ENCODE data around the gene CHN1.

The CHN1 gene

DNA sequence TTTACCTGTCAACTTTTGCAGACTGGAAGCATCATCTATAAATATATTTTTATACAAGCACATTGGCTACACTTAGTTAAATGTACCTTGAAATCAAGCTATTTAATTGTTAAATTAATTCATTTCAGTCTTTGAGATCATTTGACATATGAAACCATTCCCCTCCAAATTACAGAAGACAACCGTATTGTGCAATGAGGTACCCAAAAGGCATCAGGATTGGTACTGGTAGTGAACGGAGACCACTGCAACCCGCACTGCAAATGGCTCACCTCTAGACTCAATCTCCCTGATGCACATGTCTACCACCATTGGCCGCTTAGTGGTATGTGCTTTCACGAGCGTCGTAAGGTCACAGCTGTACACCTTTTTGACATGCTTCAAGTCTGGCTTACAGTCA lies 193.1 kb downstream of the CHN1 start:
- no peak for DNase-seq

- no peak for DNase-seq
Measured at GRCh38 chr2:174807931-174808330, 197.2 kb downstream of the CHN1 start.

- no peak for DNase-seq
Measured at GRCh38 chr2:174805803-174806202, 199.4 kb downstream of the CHN1 start.

- DNase-seq: no peak
Measured at GRCh38 chr2:174802459-174802858, 202.7 kb downstream of the CHN1 start.

GRCh38 chr2:174800436-174801205 lies 204.6 kb downstream of the CHN1 start:
- no peak for DNase-seq

GRCh38 chr2:174798801-174799200 lies 206.4 kb downstream of the CHN1 start:
- no peak for DNase-seq

DNA sequence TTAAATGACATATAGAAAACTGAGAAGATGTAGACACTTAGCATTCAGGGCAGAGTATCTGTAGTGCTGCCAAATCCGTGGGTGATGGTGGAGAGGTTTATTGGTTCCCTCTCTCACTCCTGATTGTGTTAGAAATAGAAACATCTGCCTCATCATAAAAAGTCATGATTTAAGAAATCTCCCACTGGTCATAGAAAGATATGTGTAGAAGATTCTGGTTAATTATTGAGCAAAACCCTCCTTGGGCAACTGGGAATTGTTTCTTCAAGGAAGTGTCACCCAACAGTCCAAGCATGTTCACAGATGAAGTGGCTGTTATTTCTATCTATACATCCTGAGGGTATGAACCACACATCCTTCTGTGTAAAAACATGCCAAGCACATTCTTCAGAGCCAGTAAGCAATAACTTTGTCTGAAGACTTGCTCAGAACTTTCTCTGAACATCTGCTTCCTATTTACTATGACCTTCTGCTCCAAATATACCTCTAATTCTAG lies 207.4 kb downstream of the CHN1 start:
- DNase-seq: no peak

- no peak for DNase-seq
Measured at GRCh38 chr2:174796319-174796771, 208.8 kb downstream of the CHN1 start.

DNA sequence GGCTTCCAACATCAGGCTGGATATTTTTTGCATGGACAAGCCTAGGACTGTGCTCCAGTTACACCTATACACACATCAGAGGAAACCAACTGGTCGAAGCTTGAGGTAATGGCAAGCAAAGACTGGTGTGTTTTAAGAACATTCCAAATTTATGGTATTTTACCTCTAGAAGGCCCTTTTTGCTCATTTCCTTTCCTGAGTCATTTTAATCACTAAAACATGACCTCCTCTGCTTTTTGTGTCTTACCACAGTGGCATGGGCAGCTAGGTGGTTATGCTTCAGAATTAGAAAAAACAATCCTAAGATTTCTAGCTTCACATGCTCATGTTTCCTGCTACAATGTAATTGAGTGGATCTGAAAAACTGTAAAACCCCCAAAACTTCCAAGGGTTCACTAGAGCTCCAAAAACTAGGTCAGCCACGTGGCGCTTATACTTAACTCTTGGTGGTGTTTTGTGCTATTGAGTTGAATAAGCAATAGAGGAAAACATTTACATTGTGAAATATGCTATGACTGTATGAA lies 210.3 kb downstream of the CHN1 start:
- no peak for DNase-seq

DNA sequence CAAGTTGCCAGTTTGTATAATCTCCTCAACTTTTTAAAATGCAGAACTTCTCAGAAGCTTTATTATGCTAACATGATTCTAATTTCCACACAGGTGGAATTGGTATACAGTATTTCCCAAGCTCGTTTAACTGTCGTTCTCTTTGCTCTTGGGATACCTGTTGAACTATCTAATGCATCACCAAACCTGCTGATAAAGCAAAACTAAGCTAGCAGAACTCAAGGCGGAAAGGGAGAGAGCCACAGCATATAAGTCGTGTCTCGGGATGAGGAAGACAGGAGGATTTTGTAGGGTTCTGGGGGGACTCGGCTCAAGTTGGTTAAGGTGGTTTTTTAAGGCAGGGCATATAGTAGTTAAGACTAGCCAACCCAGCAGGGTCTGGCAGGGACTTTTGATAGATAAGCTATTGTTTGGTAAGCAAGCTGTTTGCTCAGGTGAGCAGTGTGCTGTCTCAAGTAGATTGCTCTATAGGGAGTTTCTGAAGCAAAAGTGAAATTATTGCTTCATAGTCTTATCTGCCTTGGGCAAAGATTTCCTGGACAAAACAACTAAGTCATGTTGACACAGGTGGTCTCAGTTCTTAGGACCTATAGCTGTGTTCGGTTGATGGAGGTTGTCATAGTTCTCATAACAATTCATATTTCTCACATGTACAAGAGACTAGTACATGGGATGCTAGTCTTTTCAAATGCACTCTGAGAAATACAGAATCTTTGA lies 212.7 kb downstream of the CHN1 start:
- no peak for DNase-seq

- DNase-seq: no peak
Measured at GRCh38 chr2:174791746-174792280, 213.4 kb downstream of the CHN1 start.

DNA sequence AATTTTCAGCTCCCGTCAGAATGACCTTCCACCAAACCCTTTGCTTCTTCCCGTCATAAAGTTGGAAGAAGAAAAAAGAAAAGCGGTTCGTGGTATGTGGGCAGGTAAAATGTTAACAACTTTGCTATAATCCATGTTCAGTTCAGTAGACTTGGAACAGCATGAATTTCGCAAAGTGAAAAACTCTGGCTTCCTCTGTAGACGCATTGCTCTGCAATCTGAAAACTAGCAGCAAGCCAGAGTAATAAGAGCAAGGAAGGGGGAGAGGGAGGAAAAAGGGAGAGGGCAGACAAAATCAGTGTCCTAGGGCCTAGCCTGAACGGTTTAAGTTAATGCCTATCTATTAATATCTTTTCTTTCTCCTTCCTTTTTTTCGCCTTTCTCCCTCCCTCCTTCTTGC lies 214.2 kb downstream of the CHN1 start:
- DNase-seq: no peak

DNA sequence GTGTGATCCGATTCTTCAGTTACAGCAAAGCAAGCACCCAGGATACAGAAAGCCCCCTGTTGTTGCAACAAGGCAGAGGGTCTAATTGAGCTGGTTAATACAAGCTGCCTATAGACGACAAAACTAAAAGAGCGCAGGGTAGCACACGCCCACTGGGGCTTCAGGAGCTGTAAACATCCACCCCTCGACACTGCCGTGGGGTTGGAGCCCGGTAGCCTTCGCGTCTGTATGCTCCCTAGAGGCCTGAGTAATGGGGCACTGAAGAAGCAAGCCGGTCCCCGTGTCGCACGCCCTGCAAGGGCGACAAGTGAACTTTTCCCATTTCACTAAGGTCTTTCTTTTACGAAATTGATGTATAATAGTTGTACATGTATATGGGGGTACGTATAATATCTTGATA lies 216.2 kb downstream of the CHN1 start:
- no peak for DNase-seq

DNA sequence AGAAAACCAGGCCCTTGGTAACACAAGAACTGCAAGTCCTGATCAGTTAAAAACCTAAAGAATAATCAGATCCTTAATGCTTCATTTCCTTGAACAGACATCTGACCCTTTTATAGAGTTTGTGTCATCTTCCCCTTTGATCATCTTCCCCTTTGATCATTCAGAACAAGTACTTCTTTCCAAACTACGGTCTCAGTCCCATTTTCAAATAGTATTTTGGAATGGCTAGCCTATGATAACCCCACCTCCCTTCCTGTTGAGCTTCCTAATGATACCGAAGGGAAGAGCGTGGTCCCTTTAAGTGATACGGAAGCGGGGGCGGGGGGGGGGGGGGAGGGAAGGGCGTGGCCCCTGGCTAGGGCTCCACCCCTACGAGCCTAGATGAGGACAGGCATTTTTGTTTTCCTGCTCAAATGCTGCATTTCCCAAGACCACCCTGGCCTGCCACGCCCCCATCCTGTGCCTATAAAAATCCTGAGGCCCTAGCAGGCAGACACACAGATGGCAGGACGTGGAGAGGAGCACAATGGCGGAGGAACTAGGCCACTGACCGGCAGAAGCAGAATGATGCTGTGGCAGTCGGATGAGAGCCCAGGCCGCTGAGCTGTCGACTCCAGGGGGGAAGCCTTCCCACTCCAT lies 216.8 kb downstream of the CHN1 start:
- DNase-seq: no peak

GRCh38 chr2:174787487-174788205 lies 217.5 kb downstream of the CHN1 start:
- no peak for DNase-seq

DNA sequence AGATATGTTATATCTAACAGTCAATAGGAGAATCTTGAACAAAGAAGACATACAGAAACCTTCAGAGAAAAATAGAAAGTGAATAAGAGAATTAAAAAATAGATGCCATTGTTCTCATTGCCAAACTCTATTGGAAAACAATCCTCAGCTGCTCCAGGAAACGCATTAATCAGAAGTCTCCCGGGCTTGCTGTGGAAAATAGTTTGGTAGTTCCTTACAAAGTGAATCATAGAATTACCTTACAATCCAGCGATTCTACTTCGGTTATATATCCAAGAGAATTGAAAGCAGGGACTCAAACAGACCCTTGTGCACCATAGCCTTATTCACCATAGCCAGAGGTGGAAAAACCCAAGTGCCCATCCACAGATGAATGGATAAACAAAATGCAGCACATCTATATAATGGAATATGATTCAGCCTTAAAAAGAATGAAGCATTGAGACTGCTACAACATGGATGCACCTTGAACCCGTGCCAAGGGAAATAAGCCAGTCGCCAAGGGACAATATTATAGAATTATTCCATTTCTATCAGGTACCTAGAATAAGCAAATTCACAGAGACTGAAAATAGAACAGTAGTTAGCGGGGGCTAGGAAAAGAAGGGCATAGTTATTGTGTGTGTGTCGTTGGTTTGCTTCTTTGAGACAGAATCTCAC lies 219.0 kb downstream of the CHN1 start:
- no peak for DNase-seq

- no peak for DNase-seq
Measured at GRCh38 chr2:174785481-174785880, 219.7 kb downstream of the CHN1 start.

DNA sequence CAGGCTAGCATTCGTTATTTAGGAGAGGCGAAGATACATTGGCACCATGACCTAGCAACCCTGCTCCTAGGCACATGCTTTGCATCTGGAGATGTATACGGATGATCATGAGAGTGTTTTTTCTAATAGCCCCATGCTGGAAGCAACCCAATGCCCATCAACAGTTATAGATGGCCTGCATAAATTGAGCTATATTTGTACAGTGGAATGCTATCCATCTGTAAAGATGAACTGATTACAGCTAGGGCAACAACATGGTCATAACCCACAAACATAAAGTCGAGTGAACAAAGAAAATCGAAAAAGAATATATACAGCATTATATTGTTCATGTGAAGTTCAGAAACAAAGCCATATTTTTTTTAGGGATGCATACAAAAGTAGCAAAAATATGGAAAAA lies 220.3 kb downstream of the CHN1 start:
- no peak for DNase-seq

DNA sequence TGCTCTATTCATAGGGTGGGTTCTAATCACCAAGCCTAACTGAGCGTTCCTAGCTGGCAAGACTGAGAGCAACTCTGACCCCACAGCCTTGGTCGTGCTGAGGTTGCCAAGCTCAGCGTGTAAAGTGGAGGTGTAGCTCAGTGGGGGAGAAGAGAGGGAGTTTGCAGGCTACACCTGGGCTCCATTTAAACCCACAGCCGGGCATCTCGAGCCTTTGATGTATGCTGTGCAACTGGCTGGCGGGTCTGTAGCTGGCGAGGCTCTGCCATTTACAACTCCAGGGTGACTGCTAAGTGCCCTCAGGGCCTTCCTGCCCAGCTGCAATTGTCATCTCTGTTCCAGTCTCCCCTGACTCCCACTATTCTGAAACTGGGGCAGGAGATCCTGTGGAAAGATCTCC lies 220.9 kb downstream of the CHN1 start:
- no peak for DNase-seq

- no peak for DNase-seq
Measured at GRCh38 chr2:174781996-174782395, 223.2 kb downstream of the CHN1 start.

DNA sequence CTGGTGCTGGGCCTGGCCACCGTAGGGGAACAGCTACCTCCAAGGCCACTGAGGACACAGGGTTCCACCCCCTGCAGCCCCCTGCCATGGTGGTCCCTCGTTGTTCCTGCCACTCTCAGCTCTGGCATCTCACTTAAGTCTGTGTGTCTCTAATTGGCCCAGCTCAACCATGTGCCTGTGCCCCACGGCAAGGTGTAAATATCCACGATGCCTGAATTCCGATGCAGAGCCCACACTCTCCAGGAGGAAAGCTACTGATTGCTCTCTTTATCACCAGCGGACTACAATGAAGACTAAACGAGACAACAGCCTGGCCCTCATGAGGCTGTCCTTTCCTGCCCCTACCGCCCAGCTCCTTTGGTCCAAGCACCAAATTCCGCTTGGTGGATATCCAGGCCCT lies 223.9 kb downstream of the CHN1 start:
- no peak for DNase-seq

DNA sequence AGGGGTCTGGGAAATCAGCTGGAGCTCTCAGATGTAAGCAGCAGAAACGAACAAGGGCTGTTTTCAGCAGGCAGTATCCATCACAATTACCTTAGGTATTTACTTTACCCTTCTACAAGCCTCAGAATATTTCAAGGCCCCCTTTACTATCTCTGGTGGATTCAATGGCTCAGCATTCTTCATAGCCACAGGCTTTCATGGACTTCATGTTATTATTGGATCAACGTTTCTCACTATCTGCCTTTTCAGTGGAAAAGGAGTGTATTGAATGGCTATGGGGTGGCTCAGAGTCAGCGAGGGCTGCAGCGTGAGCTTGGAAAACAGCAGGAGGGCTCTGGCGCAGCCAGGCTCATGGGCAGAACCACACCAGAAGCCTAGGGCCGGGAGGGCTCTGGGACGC lies 224.3 kb downstream of the CHN1 start:
- DNase-seq: no peak
